ENCODE results near the gene GMCL2. TPM values are rescaled to one million over a fixed set of nuclear protein-coding genes. Genes with fewer than 3 reads are reported as not detected.
"Not testable (repeated sequence)": the region's sequence is repeated elsewhere in the genome, so short reads cannot be mapped to it uniquely, and the experiment has no call there.

The GMCL2 gene
- not detected for total RNA-seq

DNA sequence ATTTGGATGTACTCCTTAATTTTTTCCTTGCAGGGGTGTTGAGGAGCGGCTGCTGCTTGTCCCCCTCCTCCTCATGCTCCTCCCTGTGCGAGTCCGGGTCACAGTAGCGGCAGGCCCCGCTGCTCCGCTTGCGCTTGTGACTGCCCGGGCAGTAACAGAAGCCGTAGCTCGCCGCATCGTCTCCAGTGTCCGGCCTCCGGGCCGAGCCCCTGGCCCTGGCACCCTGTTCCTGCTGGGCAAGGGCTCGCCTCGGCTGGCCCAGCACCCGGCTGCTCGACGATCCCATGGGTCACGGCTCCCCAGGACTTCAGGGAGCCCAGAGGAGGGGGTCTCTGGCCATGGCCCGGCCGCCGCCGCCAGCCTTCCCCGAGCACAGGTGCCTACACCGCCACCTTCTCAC, at the start of gene GMCL2:
GMCL2 (minus strand) TSS at position 358 of the 400 bp plus-strand sequence; CDS start at position 286, 72 bp downstream.
- DNase-seq (ENCODE audit: low spot score): no peak

- no peak for DNase-seq (ENCODE audit: low spot score)
These were observed 49.5 kb upstream of the GMCL2 start for GRCh38 chr5:178236679-178237078.

DNA sequence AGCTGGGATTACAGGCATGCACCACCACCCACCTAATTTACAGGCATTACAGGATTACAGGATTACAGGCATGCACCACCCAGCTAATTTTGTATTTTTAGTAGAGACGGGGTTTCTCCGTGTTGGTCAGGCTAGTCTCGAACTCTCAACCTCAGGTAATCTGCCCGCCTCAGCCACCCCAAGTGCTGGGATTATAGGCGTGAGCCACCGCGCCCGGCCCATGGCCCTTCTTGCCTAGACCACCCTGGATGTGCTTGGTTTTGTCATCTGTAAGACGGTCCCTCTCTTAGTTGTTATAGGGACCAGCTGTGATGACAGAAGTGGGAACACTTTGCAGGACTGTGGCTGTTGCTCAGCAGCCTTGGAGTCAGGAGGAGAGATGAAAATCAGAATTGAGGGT, 49.0 kb upstream of the GMCL2 start:
- DNase-seq (ENCODE audit: low spot score): no peak

GRCh38 chr5:178235588-178235974, 48.4 kb upstream of the GMCL2 start:
- DNase-seq (ENCODE audit: low spot score): no peak

- peak; percentile 69 for DNase-seq (ENCODE audit: low spot score)
These were observed 47.8 kb upstream of the GMCL2 start for GRCh38 chr5:178234750-178235587.

DNA sequence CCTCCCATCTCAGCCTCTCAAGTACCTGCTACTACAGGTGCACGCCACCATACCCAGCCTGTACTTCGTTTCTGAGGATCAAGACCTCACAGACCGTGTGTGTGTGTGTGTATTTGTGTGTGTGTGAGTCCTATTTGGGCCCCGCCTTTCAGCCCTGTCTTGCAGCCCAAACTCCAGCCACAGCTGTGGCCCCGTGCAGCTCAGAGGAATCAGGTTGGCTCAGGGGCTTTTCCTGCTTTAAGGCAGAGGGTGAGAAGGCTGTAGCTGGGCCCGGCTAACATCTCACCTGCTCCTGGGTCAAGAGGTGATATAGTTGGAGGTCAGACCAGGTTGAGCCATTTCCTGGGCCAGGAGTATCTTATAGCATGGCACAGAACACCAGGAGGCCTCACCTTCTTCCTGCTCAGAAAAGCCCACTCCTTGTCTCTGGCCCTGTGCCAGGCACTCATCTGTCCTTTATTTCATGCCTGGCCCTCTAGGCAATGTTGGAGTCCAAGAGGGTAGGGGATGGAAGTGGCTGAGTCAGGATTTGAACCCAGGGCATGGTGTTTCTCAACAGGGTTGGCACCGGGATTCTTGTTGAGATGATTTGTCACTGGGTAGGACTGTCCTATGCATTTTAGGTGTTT, 47.1 kb upstream of the GMCL2 start:
- no peak for DNase-seq (ENCODE audit: low spot score)

- no peak for DNase-seq (ENCODE audit: low spot score)
These were observed 45.8 kb upstream of the GMCL2 start for GRCh38 chr5:178232920-178233429.

DNA sequence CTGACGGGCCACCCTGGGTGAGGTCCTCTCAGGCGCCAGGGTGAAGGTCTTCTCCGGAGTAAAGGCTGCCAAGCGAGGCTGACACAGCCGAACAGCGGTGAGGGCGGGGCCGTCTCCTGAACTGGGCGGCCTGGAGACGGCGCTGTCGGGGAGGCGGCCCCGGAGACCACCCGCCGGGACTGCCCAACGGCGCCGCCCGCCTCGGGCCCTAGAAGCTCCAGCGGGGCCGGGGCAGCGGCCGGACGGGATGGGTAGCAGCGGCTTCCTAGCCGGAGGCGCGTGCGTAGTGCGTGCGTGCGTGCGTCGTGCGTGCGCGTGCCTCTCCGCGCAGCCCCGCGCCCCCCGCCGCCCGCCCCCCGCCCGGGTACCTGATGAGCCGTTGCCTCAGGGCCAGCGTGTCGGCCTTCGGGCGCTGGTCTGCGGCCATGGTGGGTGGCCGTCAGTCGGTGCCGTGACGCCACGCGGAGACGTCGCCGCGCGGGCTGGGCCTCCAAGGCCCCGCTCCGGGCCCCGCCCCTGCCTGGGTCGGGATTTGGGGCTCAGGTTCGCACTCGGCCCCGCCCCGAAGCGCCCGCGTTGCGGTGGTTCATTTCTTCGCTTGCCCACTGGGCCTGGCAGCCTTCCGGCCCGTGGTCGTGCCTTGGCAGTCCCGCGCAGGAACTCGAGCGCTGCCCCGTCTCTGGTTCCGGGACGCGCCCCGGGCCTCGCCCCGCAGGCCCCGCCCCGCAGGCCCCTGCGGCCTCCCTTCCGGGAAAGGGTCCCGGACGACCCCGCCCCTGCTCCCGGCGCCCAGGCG, 45.2 kb upstream of the GMCL2 start, which contains the start of gene PHYKPL:
PHYKPL (minus strand) TSS at position 679 of the 796 bp plus-strand sequence; CDS start at position 427, 252 bp downstream.
- peak; percentile 71 for DNase-seq (ENCODE audit: low spot score)

GRCh38 chr5:178231539-178232123, 44.5 kb upstream of the GMCL2 start:
- DNase-seq (ENCODE audit: low spot score): no peak

GRCh38 chr5:178230879-178231538, 43.8 kb upstream of the GMCL2 start:
- no peak for DNase-seq (ENCODE audit: low spot score)

- no peak for DNase-seq (ENCODE audit: low spot score)
These were observed 42.7 kb upstream of the GMCL2 start for GRCh38 chr5:178229861-178230260.

- DNase-seq (ENCODE audit: low spot score): not testable (repeated sequence)
These were observed 41.9 kb upstream of the GMCL2 start for GRCh38 chr5:178229111-178229510.

DNA sequence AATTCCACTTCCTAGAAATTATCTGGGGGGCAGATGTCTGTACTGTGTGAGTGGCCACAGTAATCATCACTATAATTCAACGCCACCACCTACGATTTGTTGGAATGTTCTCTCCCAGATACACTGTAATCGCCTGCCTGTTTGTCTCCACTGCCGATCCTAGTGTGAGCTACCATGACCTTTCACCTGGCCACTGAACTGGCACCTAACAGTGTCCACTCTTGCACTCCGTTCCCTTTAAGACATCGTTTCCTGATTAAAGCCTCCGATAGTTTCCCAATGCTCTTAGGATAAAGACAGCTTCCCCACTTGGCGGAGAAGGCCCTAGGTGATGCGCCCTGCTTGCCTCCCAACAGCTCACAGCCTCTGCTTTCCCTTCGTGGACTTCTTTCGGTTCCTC, 41.4 kb upstream of the GMCL2 start:
- DNase-seq (ENCODE audit: low spot score): no peak

GRCh38 chr5:178227929-178228328, 40.8 kb upstream of the GMCL2 start:
- no peak for DNase-seq (ENCODE audit: low spot score)

DNA sequence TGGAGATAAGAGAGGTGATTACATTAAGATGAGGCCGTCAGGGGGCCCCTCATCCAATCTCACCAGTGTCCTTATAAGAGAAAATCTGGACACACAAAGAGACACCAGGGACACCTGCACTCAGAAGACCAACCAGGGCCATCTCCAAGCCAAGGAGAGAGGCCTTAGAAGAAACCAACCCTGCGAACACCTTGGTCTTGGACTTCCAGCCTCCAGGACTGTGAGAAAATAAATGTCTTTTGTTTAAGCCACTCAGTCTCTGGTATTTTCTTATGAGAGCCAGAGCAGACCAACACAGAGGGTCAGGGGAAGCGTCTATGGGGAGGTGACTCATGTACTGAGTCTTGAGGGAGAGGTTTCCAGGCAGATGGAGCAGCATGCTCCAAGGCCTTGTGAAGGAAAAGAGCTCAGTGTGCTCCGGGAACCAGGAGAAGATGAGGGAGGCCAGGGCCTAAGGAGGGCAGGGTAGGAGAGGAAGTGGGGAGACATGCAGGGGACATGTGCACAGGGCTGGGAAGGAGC, 40.0 kb upstream of the GMCL2 start:
- no peak for DNase-seq (ENCODE audit: low spot score)

DNA sequence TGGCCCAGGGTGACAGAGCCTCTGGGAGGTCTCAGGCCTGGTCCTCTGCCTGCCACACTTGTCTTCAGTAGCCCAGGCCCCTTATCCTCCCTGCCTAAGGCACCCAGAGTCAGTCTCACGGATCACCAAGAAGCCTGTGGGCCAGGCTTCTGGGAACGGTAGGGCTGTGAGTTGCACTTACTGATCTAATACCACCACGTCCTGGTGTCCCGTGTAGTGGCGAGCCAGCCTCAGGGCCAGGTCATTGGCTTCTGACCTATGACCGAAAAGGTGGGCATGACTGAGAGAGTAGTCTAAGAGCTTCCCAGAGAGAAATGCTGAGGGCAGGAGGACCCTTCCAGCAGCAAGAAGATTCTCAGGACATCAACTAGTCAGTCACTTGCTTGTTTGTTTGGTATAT, 38.0 kb upstream of the GMCL2 start:
- no peak for DNase-seq (ENCODE audit: low spot score)

GRCh38 chr5:178224403-178224802, 37.2 kb upstream of the GMCL2 start:
- no peak for DNase-seq (ENCODE audit: low spot score)

DNA sequence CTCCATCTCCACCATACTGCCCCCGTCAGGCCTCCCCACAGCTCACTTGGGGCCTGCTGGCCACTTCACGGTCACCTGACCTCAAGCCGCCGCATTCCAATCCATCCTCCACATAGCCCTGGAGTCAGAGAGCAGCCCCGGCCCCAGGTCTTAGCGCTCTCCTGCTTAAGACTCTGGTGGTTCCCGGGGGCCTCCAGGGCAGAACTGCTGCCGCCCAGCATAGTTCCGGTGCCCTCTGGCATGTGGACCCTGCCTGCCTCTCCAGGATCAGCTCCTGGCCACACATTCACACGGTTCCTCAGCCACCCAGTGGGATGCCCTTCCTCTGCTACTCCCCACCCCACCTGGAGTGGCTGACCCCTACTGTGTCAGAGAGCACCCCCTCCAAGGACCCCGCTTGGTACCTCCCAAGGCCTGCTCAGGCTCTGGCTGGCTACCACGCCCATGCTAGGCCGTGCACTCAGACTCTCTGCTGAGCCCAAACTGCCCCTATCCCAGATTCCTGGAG, 36.7 kb upstream of the GMCL2 start:
- DNase-seq (ENCODE audit: low spot score): no peak

- DNase-seq (ENCODE audit: low spot score): no peak
These were observed 36.1 kb upstream of the GMCL2 start for GRCh38 chr5:178223196-178223773.

GRCh38 chr5:178222292-178222691, 35.1 kb upstream of the GMCL2 start:
- no peak for DNase-seq (ENCODE audit: low spot score)
